Calu3 (cell line): ENCODE measurements around the gene CENPS. TPM values are rescaled to one million over a fixed set of nuclear protein-coding genes. Genes with fewer than 3 reads are reported as not detected.

Experiments used
- BruUV-seq: library from RNA; stranded (reverse); fragments of 400-500 nt; replicated peaks from 2 replicates; lab custom pipeline; 2021; lab: Mats Ljungman, UMichigan
- CTCF ChIA-PET: fragments of 300-600 bp; sonication (Branson Sonifier 250); formaldehyde crosslinking; loops from one replicate; lab custom pipeline; 2022; ENCODE audit warnings: antibody characterized with exemption; lab: Charles Lee
- DNase-seq: peaks from one replicate; pipeline ENCODE4 v3.0.0; 2022
- H3K27ac Mint-ChIP-seq: one replicate; pipeline ENCODE4 v1.8.0; 2022; ENCODE audit warnings: mixed read lengths; ENCODE audit not compliant: unreplicated experiment
- H3K27me3 Mint-ChIP-seq: one replicate; pipeline ENCODE4 v1.8.0; 2022; ENCODE audit warnings: mixed read lengths; ENCODE audit not compliant: unreplicated experiment
- H3K36me3 Mint-ChIP-seq: one replicate; pipeline ENCODE4 v1.8.0; 2022; ENCODE audit warnings: mild to moderate bottlenecking, moderate library complexity, mixed read lengths; ENCODE audit not compliant: insufficient read depth, unreplicated experiment
- H3K4me1 Mint-ChIP-seq: one replicate; pipeline ENCODE4 v1.8.0; 2022; ENCODE audit warnings: mild to moderate bottlenecking, low read depth, mixed read lengths; ENCODE audit not compliant: unreplicated experiment
- H3K4me3 Mint-ChIP-seq: one replicate; pipeline ENCODE4 v1.8.0; 2022; ENCODE audit warnings: mild to moderate bottlenecking, low read depth, moderate library complexity, mixed read lengths; ENCODE audit not compliant: unreplicated experiment
- H3K9me3 Mint-ChIP-seq: one replicate; pipeline ENCODE4 v1.8.0; 2022; ENCODE audit warnings: low read depth, mixed read lengths; ENCODE audit not compliant: unreplicated experiment
- intact Hi-C: fragments of 100-400 bp; cut with micrococcal nuclease; formaldehyde crosslinking; loops from one replicate; pipeline ENCODE4 v1.10.0; 2022; ENCODE audit not compliant: unreplicated experiment
- total RNA-seq: library from RNA; stranded (reverse); gene quantifications from 2 replicates; pipeline ENCODE4 v1.2.3, GENCODE V29; 2022
- TF ChIP-seq, protein P1 (sequence below): fragments of 200-600 bp; IDR thresholded peaks from one replicate; pipeline ENCODE4 v1.8.0; 2022; ENCODE audit warnings: antibody characterized with exemption; ENCODE audit not compliant: unreplicated experiment

The CENPS gene
- total RNA-seq, 1 experiment from 2014 or later: 18.0 TPM

DNA sequence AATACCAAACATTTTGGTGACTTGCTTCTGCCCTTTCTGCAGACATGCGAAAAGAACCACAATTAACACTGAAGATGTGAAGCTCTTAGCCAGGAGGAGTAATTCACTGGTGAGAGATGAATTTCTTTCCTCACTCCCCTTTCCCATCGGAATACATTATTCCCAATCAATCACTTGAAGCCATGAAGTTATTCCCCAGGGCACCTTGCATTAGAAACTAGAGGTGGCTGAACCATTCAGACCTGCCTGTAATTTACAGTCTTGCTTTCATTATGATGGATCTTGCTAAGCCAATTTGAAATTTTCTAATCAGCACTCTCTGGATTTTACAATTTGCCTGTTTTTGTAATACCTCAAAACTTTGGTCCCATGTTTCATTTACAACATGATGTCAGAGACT is 10.1 kb downstream of the CENPS start:
- CTCF ChIA-PET: no interaction called here
- no peak overlapping the region for H3K27ac Mint-ChIP-seq

DNA sequence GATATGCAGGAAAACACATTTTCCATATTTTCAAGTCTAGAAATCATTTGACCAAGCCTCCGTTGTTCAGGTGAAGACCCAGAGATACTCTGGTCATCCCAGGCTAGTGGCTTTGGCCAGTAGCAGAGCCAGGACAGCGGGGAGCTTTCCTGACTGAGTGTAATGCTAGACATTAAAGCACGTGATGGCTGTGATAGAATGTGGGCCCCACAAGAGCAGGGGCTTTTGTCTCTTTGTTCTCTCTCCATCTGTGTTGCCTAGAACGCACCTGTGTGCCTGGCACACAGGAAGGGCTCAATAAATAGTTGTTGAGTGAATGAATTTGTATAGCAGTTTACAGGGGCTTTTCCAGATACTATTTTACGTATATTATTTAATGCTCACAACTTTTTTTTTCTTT is 10.6 kb downstream of the CENPS start:
- Mint-ChIP-seq H3K27me3 (no peaks in the 10 kb centered on the region), H3K9me3 (no peaks in the 10 kb centered on the region), H3K27ac (no peak overlapping the region), H3K4me3 (no peak overlapping the region), H3K36me3 (peaks cover 6% of the 10 kb centered on the region), H3K4me1 (no peaks in the 10 kb centered on the region)
- TF ChIP-seq, protein P1, sequence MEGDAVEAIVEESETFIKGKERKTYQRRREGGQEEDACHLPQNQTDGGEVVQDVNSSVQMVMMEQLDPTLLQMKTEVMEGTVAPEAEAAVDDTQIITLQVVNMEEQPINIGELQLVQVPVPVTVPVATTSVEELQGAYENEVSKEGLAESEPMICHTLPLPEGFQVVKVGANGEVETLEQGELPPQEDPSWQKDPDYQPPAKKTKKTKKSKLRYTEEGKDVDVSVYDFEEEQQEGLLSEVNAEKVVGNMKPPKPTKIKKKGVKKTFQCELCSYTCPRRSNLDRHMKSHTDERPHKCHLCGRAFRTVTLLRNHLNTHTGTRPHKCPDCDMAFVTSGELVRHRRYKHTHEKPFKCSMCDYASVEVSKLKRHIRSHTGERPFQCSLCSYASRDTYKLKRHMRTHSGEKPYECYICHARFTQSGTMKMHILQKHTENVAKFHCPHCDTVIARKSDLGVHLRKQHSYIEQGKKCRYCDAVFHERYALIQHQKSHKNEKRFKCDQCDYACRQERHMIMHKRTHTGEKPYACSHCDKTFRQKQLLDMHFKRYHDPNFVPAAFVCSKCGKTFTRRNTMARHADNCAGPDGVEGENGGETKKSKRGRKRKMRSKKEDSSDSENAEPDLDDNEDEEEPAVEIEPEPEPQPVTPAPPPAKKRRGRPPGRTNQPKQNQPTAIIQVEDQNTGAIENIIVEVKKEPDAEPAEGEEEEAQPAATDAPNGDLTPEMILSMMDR: no peak
- no peak for DNase-seq
- BruUV-seq: no TSS peak
- intact Hi-C loops: no loop called here
- CTCF ChIA-PET: interaction anchor here (0.7 kb wide), 1 partner anchor 32 kb away, joined by 6 read pairs; the partner anchor contains the start of gene DFFA

More for the DNA sequence above, 10.1 kb downstream of the CENPS start:
- no peaks in the 10 kb centered on the region for H3K27me3 Mint-ChIP-seq
- H3K4me1 Mint-ChIP-seq: no peaks in the 10 kb centered on the region
- no peaks in the 10 kb centered on the region for H3K9me3 Mint-ChIP-seq
- no peak for DNase-seq
- no TSS peak for BruUV-seq
- intact Hi-C loops: no loop called here
- H3K4me3 Mint-ChIP-seq: no peak overlapping the region
- TF ChIP-seq, protein P1: no peak
- H3K36me3 Mint-ChIP-seq: peaks cover 6% of the 10 kb centered on the region

DNA sequence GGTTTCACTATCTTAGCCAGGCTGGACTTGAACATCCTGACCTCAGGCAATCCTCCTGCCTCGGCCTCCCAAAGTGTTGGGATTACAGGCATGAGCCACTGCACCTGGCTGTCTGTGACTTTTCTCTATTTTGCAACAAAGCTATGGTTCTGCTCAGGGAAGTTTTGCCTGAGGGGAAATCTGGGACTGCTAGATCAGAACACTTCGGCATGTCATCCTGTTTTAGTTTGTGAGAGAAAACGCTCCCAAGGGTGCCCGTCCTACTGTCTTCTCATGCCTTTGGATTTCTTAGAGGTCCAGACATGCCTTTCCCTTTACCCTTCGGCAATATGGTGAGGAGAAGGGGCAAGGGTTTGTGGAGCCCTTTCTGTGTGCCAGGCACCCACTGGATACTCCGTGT is 14.0 kb downstream of the CENPS start:
- no peak overlapping the region for H3K27ac Mint-ChIP-seq
- no peak overlapping the region for H3K4me3 Mint-ChIP-seq
- CTCF ChIA-PET: no interaction called here
- no peaks in the 10 kb centered on the region for H3K9me3 Mint-ChIP-seq
- TF ChIP-seq, protein P1: no peak
- no peaks in the 10 kb centered on the region for H3K27me3 Mint-ChIP-seq
- DNase-seq: no peak
- BruUV-seq: no TSS peak
- no peaks in the 10 kb centered on the region for H3K4me1 Mint-ChIP-seq
- intact Hi-C loops: no loop called here
- H3K36me3 Mint-ChIP-seq: peaks cover 6% of the 10 kb centered on the region

DNA sequence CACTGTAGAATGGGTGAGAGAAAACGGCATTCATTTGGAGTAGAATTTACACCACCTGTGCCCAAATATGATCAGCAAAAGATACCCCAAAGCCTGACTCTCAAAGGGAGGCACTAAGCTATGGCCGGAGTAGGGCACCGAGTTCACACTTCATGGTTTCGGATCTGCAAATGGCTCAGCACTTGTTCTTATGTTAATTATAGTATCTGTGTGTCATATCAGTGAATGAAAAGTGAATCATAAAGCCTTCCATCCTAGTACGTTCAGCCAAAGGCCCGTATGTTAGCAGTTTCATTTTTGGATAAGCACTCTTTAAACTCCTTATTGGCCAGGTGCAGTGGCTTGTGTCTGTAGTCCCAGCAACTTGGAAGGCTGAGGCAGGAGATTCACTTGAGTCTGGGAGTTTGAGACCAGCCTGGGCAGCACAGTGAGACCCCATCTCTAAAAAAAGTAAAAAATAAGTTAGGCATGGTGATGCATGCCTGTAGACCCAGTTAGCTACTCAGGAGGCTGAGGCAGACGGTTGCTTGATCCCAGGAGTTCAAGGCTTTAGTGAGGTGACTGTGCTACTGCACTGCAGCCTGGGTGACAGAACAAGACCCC is 14.7 kb downstream of the CENPS start:
- no TSS peak for BruUV-seq
- TF ChIP-seq, protein P1: no peak
- no peak for DNase-seq
- H3K36me3 Mint-ChIP-seq: peaks cover 6% of the 10 kb centered on the region
- no peak overlapping the region for H3K4me3 Mint-ChIP-seq
- intact Hi-C loops: no loop called here
- no peaks in the 10 kb centered on the region for H3K9me3 Mint-ChIP-seq
- H3K27ac Mint-ChIP-seq: no peak overlapping the region
- H3K27me3 Mint-ChIP-seq: no peaks in the 10 kb centered on the region
- no peaks in the 10 kb centered on the region for H3K4me1 Mint-ChIP-seq
- CTCF ChIA-PET: no interaction called here
